Activated T-helper 9 cell treated with anti-CD3 and anti-CD28 coated beads, Interleukin-2, amount 50 U/mL, for 16 hours (primary cell): ENCODE measurements around the gene AVPI1.

Experiments used
- DNase-seq: peaks from one replicate; pipeline ENCODE4 v3.0.0-alpha.2; 2020; ENCODE audit warnings: low read depth

AVPI1 gene, protein sequence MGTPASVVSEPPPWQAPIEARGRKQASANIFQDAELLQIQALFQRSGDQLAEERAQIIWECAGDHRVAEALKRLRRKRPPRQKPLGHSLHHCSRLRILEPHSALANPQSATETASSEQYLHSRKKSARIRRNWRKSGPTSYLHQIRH

GRCh38 chr10:97686962-97687784 is at the start of gene AVPI1:
Gene AVPI1 (minus strand): TSS chr10:97687241. CDS start chr10:97679905, 7,336 bp downstream.
- DNase-seq, result peak; percentile 93

GRCh38 chr10:97736403-97736901 is 49.4 kb upstream of the AVPI1 start:
- no peak for DNase-seq

GRCh38 chr10:97734021-97734420 is 47.0 kb upstream of the AVPI1 start:
- DNase-seq, result no peak

GRCh38 chr10:97733256-97733655 is 46.2 kb upstream of the AVPI1 start:
- no peak for DNase-seq

DNA sequence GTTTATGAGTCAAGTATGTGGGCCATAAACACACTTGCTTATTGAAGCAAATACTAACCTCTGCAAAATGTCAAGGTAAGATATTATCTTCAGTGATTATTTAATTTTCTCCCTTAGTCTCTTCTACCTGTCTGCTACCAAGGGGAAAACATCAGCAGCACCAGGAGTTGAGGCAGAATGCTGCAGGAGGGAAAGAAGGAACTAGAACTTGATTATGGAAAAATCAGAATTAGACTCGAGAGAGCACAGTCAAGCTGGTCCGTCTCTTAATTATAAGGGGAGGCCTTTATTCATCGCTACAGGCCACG is 45.0 kb upstream of the AVPI1 start:
- no peak for DNase-seq

DNA sequence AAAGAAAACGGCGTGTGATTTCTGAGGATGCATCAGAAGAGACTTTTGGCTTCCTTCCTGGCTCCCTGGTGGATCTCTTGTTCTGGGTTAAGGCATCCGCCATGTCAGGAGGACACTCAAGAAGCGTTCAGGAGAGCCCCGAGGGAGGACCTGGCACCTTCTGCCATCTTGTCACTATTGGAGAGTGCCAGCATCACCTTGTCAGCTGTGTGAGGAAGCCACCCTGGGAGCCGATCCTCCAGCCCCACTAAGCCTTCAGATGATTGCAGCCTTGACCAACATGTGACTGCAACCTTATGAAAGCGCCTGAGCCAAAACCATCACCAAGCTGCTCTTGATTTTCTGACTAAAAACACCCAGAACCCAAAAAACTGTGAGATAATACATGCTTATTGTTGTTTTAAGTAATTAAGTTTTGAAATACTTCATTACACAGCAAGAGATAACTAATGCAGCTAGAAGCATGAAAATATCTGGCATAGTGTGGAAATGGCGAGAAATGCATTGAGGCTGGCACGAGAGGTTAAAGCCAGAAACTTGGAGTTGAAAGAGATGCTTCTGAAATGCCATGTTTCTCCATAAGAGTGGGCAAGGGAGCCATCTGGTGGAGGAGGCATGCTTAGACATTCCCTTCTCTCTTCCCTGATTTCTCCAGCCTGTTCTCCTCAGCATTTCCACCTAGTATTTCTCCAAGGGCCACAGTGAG is 44.5 kb upstream of the AVPI1 start:
- DNase-seq, result peak; percentile 38

DNA sequence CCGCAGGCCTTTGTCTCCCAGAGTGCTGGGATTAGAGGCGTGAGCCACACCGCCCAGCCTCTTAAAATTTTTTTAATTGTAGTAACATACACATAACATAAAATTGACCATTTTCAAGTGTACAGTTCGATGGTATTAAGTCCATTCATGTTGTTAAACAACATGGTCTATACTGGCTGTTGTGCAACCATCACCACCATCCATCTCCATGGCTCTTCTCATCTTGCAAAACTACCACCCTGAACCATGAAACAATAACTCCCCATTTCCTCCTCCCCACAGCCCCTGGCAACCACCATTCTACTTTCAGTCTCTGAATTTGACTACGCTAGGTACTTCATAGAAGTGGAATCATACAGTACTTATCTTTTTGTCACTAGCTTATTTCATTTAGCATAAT is 42.0 kb upstream of the AVPI1 start:
- DNase-seq, result no peak

GRCh38 chr10:97726636-97727178 is 39.7 kb upstream of the AVPI1 start:
- DNase-seq, result no peak

DNA sequence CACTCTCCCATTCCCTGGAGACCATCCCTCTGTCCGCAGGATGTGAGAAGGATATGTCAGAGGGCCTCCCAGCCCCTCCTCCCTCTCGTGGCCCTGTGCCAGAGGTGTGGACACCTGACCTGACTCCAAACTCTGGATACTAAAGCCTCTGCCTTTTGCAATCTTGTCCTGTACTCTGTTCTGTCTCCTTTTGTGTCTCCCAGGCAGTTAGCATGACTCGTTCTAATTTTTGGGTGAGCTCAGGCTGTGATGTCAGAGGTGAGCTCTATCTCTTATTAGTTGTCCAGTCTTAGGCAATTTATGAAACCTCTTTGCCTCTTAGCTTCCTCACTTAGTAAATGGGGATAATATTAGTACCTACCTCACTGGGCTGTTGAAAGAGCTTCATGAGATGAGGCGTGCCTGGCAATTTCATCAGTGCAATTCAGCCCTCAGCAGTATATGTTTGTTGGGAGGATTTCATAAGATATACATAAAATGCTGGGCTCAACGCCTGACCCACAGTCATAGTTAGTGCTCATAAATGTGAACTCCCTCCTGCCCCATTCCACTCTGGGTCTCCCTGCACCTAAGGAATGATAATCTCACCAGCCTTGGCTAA is 37.4 kb upstream of the AVPI1 start:
- DNase-seq, result no peak

- DNase-seq, result no peak
Measured at GRCh38 chr10:97723001-97723400, 36.0 kb upstream of the AVPI1 start.

- no peak for DNase-seq
Measured at GRCh38 chr10:97721871-97722780, 35.1 kb upstream of the AVPI1 start.

DNA sequence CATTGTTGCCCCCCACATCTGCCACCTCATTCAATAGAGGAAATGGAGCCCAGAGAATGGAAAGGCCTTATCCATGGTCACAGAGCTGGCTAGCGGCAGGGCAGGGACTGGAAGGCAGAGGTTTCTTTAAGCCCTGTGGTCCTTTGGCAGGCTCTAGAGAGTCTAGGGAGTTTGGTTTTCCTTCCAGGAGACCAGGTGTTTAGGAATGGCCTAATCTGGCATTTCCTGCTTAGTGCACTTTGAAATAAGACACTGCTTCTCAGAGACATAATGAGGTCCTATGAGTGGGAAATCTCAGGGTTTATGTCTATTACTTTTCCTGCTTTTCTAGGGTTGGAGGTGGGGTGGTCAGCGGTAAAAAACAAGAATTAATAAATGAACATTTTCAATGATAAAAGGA is 32.6 kb upstream of the AVPI1 start:
- no peak for DNase-seq

DNA sequence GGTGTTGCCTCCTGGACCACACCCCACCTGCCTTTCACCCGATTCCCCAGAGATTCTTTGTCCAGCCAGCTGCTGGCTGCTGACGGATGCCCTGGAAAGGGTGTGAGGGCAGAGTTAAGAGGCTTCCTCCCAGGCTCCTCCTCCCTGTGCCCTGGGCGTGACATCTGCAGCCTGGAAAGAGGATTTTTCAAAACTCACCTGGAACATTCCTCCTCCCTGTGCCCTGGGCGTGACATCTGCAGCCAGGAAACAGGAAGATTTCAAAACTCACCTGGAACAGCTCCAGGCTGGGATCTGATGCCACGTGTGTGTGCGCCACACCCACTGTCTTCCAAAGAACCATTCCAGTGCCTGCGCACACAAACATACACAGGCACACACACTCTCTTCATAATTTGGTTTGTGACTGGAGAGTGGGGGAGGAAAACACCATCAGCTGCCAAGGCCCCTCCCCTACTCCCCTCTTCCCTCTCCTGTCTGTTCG is 31.7 kb upstream of the AVPI1 start:
- DNase-seq, result no peak

DNA sequence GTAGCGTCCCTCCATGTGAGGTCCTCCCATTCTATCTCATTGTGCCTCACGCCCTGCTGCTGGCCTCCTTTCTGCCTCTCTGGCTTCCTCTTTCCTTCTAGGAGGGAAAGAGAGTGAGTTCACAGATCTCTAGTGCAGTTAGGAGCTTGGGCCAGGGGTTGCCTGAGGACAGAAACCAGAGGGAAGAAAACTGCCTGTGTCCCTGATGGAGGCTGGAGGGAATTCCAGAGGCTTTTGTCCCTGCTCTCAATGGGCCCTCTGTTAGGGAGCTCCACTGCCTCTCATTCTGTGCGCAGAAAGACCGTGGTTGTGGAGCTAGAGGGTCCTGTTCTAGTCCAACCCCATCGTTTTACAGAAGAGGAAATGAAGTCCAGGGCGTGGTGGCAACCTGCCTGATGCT is 31.1 kb upstream of the AVPI1 start:
- no peak for DNase-seq

DNA sequence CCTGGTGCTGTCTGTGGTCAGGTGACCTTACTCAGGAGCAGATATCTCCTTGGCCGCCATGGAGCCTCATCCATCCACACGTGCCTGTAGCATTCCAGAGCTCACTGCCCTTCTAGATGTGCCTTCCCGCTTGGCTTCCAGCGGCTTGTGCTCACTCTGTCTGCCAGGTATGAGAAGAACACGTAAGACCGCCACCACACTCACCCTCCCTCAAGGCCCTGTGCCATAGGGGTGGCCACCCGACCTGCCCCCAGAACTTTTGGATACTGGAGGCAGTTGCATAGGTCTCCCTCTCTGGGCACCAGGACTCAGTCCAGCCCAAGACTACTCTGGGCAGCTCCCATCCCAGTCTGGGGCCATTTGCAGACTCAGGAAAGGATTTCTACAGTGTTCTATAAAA is 30.6 kb upstream of the AVPI1 start:
- DNase-seq, result no peak

DNA sequence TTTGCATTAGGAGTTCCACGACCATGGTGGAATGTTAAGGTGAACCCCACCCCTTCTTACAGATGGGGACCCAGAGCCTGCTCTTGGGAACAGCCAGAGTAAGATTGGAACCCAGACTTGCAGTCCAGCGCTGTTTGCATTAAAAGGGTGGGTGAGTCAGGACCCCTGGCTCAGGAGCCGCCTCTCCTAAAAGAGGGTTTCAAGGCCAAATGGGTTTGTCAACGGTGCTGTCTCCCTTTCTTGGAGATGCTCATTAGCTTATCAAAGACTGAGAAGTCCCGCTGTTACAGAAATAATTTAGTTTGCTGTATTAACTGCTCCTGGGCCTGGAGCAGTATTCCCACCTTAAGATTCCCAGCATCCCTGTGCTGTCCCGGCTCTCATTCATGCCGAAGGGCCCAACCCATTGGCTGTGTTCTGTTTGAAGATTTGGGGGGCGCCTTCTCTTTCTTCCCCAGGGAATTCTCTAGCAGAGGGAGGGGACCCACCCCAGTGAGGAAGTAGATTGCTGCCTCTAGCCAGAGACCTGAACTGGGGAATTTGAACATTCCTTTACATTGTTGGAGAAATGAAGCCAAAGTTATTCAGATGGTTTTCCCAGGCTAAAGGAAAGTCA is 28.3 kb upstream of the AVPI1 start:
- DNase-seq, result no peak

GRCh38 chr10:97714401-97715258 is 27.6 kb upstream of the AVPI1 start:
- DNase-seq, result no peak

GRCh38 chr10:97713826-97714400 is 26.9 kb upstream of the AVPI1 start:
- peak; percentile 36 for DNase-seq

GRCh38 chr10:97713339-97713825 is 26.3 kb upstream of the AVPI1 start, which contains the start of gene MARVELD1:
Gene MARVELD1 (plus strand): TSS chr10:97713730. CDS start chr10:97713877, 147 bp downstream.
- no peak for DNase-seq
